Measurements from ENCODE around the gene SLC9B2. TPM values are rescaled to one million over a fixed set of nuclear protein-coding genes. Genes with fewer than 3 reads are reported as not detected.

SLC9B2 gene
- total RNA-seq, 1 experiment from 2014 or later, result 7.3 TPM

DNA sequence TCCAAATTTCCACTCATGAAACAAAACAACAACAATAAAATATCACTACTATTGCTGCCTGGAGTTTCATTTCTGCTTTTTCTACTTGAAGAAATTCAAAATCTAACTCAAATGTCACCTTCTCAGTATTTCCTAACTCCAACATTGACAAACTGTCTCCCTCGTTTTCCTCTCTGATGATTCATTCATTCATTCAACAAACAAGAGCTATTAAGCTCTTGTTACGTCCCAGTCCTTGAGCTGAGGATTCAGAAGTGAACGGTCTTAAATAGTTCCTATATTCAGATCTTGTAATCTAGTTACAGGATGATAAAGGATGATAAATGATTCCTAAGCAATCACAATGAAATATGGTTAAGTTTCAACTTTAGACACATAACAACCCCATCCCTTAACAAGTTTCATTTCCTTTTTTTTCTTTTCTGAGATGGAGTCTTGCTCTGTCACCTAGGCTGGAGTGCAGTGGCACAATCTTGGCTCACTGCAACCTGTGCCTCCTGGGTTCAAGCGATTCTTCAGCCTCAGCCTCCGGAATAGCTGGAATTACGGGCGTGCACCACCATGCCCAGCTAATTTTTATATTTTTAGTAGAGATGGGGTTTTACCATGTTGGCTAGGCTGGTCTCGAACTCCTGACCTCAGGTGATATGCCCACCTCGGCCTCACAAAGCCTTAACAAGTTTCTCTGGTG lies 1.7 kb downstream of the SLC9B2 start:
- H3K14ac ChIP-seq (ENCODE audit: insufficient read depth, low read length), result no peak overlapping the region
- no peak overlapping the region for H3K56ac ChIP-seq (ENCODE audit: insufficient read length, low read depth, low read length)
- no peaks in the 10 kb centered on the region for H3K4me1 ChIP-seq (ENCODE audit: insufficient read depth, low read length)
- no peak overlapping the region for H3K23ac ChIP-seq (ENCODE audit: insufficient read length, low read depth, low read length)
- no peak overlapping the region for H3K4ac ChIP-seq (ENCODE audit: low read depth, low read length)
- H2BK5ac ChIP-seq (ENCODE audit: insufficient read length, low read length), result no peak overlapping the region
- H3K9ac ChIP-seq (ENCODE audit: extremely low read depth, insufficient read length, low read length), result no peak overlapping the region
- no peaks in the 10 kb centered on the region for H4K20me1 ChIP-seq (ENCODE audit: control insufficient read depth, insufficient read depth, insufficient read length)
- DNase-seq, result no peak
- no peak overlapping the region for H4K91ac ChIP-seq (ENCODE audit: insufficient read length, low read depth, low read length)
- Mint-ChIP-seq H3K4me1 (peaks cover 18 to 21% of the 10 kb centered on the region in 2 experiments), H3K9me3 (no peaks in the 10 kb centered on the region), H3K27ac (no peak overlapping the region), H3K4me3 (no peak overlapping the region; a peak in 1 of 5 replicates), H3K27me3 (ENCODE audit: low read depth) (peaks cover 34% of the 10 kb centered on the region), H3K36me3 (ENCODE audit: insufficient read depth in 1 of 3, low read depth in 3 of 3) (no peaks in the 10 kb centered on the region)
- H3K4me2 ChIP-seq (ENCODE audit: insufficient read depth, insufficient read length, low read length), result peak overlapping the region; percentile 87
- H3K27ac ChIP-seq (ENCODE audit: insufficient read length, low read depth, low read length), result no peak overlapping the region
- no peak overlapping the region for H2AK5ac ChIP-seq (ENCODE audit: insufficient read length, low read length)
- no peaks in the 10 kb centered on the region for H3K79me2 ChIP-seq (ENCODE audit: insufficient read depth, low read length)
- H3K23me2 ChIP-seq (ENCODE audit: insufficient read length, low read depth, low read length, poor library complexity, severe bottlenecking), result peaks cover 7% of the 10 kb centered on the region
- TF ChIP-seq, protein P1, sequence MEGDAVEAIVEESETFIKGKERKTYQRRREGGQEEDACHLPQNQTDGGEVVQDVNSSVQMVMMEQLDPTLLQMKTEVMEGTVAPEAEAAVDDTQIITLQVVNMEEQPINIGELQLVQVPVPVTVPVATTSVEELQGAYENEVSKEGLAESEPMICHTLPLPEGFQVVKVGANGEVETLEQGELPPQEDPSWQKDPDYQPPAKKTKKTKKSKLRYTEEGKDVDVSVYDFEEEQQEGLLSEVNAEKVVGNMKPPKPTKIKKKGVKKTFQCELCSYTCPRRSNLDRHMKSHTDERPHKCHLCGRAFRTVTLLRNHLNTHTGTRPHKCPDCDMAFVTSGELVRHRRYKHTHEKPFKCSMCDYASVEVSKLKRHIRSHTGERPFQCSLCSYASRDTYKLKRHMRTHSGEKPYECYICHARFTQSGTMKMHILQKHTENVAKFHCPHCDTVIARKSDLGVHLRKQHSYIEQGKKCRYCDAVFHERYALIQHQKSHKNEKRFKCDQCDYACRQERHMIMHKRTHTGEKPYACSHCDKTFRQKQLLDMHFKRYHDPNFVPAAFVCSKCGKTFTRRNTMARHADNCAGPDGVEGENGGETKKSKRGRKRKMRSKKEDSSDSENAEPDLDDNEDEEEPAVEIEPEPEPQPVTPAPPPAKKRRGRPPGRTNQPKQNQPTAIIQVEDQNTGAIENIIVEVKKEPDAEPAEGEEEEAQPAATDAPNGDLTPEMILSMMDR (conservative IDR thresholded peaks at IDR 0.05), result no peak
- H3K79me1 ChIP-seq (ENCODE audit: insufficient read depth, low read depth, low read length, poor library complexity, severe bottlenecking), result no peaks in the 10 kb centered on the region
- no peak overlapping the region for H3T11ph ChIP-seq (ENCODE audit: low read length)
- H3K27me3 ChIP-seq (ENCODE audit: insufficient read depth, low read length), result peaks cover 5% of the 10 kb centered on the region; the same call in 1 of the 2 replicates
- no peak overlapping the region for H2AFZ ChIP-seq (ENCODE audit: low read length)
- no peak overlapping the region for H2BK20ac ChIP-seq (ENCODE audit: low read depth, low read length, poor library complexity, severe bottlenecking)
- H4K8ac ChIP-seq (replicated peaks; ENCODE audit: insufficient read length, low read depth, low read length), result no peak overlapping the region
- H2BK12ac ChIP-seq (ENCODE audit: insufficient read length, low read depth, low read length), result no peak overlapping the region
- H4K5ac ChIP-seq (ENCODE audit: insufficient read length, low read depth, low read length), result no peak overlapping the region
- no peak overlapping the region for H2BK15ac ChIP-seq (ENCODE audit: low read depth, low read length)
- no peak overlapping the region for H3K18ac ChIP-seq (ENCODE audit: insufficient read length, low read depth, low read length)
- H2BK120ac ChIP-seq (ENCODE audit: low read depth, low read length, poor library complexity, severe bottlenecking), result no peak overlapping the region
- WGBS (ENCODE audit: extremely low coverage, insufficient read length, low lambda C conversion rate), result no CpG with 5 or more reads among the region's 9 CpGs
- no peaks in the 10 kb centered on the region for H3K9me3 ChIP-seq (ENCODE audit: control insufficient read depth, low read depth, low read length)
